Ishikawa (cell line): ENCODE results near the gene GOLGA1.

Source experiments
- RAD21 ChIP-seq: IDR thresholded peaks from 2 replicates; pipeline ENCODE4 v1.6.1; 2012; ENCODE audit warnings: low read depth
- TCF12 ChIP-seq: IDR thresholded peaks from 2 replicates; pipeline ENCODE4 v1.6.1; 2012; ENCODE audit warnings: low read depth
- TEAD4 ChIP-seq: IDR thresholded peaks from 2 replicates; pipeline ENCODE4 v1.6.1; 2012
- YY1 ChIP-seq: IDR thresholded peaks from 2 replicates; pipeline ENCODE4 v1.6.1; 2012; ENCODE audit warnings: low read depth

DNA sequence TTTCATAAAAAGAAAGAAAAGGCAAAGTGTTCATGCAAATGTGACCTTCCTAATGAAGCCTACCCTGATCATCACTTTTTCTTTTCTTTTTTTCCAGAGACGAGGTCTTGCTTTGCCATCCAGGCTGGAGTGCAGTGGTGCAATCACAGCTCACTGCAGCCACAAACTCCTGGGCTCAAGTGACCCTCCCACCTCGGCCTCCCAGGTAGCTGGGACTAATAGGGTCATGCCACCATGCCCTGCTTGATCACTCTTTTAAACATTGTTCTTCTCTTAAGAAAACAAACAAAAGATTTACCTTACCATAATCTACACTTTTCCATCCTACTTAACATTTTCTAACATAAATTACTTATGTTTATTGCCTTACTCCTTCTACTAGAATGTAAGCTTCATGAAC lies 8.5 kb upstream of the GOLGA1 start:
- TF ChIP-seq TEAD4 (no peak), TCF12 (no peak), RAD21 (no peak), YY1 (no peak)
